AG20443 (cell line): ENCODE data around the gene VSIR.

Experiments
- DNase-seq: peaks from one replicate; pipeline ENCODE4 v3.0.0; 2012; ENCODE audit warnings: low spot score, mixed read lengths

VSIR gene

DNA sequence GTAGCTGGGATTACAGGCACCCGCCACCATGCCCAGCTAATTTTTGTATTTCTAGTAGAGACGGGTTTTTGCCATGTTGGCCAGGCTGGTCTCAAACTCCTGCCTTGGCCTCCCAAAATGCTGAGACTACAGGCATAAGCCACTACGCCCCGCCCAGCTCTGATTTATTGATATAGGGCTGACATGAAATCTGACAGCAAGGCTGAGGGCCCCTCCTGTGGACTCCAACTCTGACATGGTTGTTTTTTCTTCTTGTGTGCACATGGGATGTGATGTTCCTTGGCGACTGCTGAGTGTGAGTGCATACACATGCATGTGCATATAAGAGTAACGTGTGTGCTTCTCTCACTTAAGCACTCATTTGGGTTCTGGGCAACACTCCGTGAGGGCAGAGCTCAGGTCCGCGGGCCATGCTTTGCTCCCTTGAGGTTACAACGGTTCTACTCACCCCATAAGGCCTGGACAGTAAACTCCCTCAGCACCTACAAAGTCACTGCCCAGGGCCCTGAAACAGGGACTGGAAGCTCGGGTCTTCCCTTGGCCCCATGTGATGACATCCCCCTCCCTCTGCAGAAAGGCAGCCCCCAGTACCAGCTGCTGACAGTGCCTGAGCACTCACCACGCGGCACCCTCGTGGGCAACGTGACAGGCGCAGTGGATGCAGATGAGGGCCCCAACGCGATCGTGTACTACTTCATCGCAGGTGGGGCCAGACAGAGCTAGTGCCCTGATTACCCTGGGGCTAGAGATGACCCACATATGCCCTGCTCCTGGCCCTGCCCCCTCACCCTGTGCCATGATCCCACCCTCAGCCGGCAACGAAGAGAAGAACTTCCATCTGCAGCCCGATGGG lies 33.6 kb upstream of the VSIR start:
- DNase-seq: no peak

GRCh38 chr10:71805776-71806703 lies 32.7 kb upstream of the VSIR start:
- DNase-seq: no peak

- DNase-seq: no peak
These were observed 30.8 kb upstream of the VSIR start for GRCh38 chr10:71804077-71804476.

- DNase-seq: no peak
These were observed 29.6 kb upstream of the VSIR start for GRCh38 chr10:71802715-71803488.

GRCh38 chr10:71802235-71802634 lies 28.9 kb upstream of the VSIR start:
- DNase-seq: no peak

DNA sequence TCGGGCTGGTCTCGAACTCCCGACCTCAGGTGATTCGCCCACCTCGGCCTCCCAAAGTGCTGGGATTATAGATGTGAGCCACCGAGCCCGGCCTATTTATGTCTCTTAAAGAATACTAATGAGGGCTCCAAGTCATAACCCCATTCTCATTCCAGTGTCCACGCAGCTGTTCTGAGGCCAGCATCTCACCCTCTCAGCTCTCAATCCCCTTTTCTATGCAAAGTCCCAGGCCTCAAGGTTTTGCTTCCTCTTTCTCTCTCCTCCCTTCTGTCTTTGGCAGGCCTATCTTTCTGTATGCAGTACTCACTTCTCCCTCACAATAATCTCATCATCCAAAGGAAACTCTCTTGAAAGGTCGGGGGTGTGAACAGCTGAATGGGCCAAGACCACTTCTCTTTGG lies 28.0 kb upstream of the VSIR start:
- no peak for DNase-seq

GRCh38 chr10:71799608-71800453 lies 26.5 kb upstream of the VSIR start:
- DNase-seq: no peak

GRCh38 chr10:71799112-71799511 lies 25.8 kb upstream of the VSIR start:
- no peak for DNase-seq

- no peak for DNase-seq
These were observed 24.9 kb upstream of the VSIR start for GRCh38 chr10:71798308-71798624.

GRCh38 chr10:71797533-71798307 lies 24.4 kb upstream of the VSIR start:
- DNase-seq: no peak

DNA sequence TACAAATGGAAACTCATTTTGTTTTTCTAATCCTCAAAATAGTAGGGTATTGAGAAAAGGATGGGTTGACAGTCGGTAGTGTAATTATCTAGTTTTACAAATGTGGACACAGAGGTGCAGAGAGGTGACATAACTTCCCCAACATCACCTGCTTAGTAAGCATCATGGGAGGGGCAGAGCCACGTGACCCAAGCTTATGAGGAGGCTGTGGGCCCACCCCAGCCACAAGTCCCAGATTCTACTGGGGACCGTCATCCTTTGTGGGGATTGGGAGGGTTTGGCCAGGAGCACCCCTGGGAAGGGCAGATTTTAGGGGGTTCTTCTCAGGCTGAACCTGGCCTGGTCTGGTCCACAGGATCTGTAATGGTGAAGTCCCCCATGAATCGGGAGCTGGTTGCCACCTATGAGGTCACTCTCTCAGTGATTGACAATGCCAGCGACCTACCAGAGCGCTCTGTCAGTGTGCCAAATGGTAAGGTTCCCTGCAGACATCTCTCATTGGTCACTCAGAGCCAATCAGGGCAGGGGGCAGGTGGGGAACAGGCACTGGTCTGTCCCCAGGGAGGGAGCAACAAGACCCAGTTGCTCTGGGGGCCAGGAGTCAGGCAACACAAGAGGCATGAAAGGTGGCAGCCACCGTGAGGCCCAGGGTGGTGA lies 23.6 kb upstream of the VSIR start:
- no peak for DNase-seq

DNA sequence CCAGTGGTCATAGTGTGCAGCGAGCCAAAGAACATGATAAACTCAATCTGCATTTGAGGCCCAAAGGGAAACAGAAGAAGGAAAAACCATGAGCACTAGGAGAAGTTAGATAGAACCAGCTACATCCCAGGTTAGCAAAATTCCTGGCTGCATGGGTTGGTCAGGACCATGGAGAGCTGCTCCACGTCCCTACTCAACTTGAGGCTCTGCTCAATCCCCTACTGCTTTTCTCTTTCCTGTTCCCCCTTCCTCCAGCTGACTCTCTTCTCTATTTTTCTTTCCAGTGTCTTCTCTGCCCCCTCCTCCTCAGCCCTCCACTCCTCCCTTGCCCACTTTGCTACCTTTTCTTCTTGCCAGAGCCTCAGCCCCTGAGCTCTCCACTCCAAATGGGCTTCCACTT lies 21.9 kb upstream of the VSIR start:
- peak; percentile 60 for DNase-seq

- DNase-seq: no peak
These were observed 17.6 kb upstream of the VSIR start for GRCh38 chr10:71790749-71791440.

DNA sequence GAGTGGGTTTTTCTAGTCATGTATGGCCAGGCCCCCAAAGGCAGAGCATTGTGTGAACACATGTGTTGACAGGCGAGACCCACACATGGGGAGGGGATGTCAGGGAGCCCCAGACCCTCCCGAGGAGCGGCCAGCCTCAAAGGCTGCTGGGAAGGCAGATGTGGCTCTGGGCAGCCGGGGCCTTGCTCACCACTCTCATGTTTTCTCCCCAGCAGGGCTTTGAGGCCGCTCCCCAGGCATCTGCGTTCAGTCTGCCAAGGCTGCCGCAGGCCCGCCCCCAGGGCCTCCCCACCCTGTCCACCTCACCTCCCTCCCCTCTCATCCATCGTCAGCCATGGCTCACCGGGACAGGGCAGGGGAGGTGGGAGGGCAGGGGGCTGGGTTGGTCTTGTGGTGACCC lies 16.6 kb upstream of the VSIR start:
- DNase-seq: no peak

- no peak for DNase-seq
These were observed 15.6 kb upstream of the VSIR start for GRCh38 chr10:71788954-71789353.

- DNase-seq: no peak
These were observed 11.5 kb upstream of the VSIR start for GRCh38 chr10:71784679-71785272.

GRCh38 chr10:71783917-71784678 lies 10.8 kb upstream of the VSIR start:
- no peak for DNase-seq

- no peak for DNase-seq
These were observed 9.7 kb upstream of the VSIR start for GRCh38 chr10:71782917-71783490.
